ENCODE measurements around the gene LY86. TPM values are rescaled to one million over a fixed set of nuclear protein-coding genes. Genes with fewer than 3 reads are reported as not detected.

Gene LY86
- total and polyA plus RNA-seq, 4 experiments from 2014 or later: 1.0 to 4.6 (median 1.5) TPM

GRCh38 chr6:6570929-6571671 is 17.4 kb upstream of the LY86 start:
- intact Hi-C loops (cut with micrococcal nuclease): no loop called here

DNA sequence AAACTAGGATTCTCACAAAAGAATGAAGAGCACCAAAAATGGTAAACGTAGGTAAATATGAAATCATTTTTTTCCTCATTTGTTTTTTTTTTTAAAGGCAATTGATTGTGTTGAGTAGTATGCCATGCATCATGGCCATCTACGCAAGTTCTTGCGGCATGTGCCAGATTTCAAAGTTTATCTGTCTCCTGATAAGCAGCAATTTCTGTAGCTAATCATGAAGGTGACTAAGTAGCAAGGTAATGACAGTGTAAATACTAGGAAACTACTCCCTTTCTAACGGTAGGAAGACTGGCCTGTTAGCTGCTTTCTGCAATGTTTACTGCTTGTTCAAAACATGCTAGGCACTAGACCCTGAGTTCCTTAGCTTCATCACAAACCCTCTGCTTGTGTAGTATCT is 13.4 kb upstream of the LY86 start:
- H3K36me3 Mint-ChIP-seq: peaks cover 0 to 3% of the 10 kb centered on the region in 2 donors
- Histone ChIP-seq H3K36me3 (ENCODE audit: insufficient read depth, low read length) (no peaks in the 10 kb centered on the region), H3K27ac (ENCODE audit: low read depth, low read length) (no peak overlapping the region), H3K9me3 (ENCODE audit: control insufficient read depth in 1 of 2, low read length in 2 of 2) (no peaks in the 10 kb centered on the region), H3K4me1 (ENCODE audit: insufficient read depth, low read length) (no peaks in the 10 kb centered on the region), H3K4me3 (ENCODE audit: low read length in 2 of 2) (no peak overlapping the region), H3K27me3 (ENCODE audit: insufficient read depth, low read length) (no peaks in the 10 kb centered on the region)
- intact Hi-C loops (cut with micrococcal nuclease): no loop called here
- ChIA-PET CTCF (ENCODE audit: partially characterized antibody) (interaction anchor here (0.9 kb wide), 1 partner anchor 18 kb away, joined by 5 read pairs; no protein-coding TSS in a partner anchor), POLR2A (ENCODE audit: partially characterized antibody) (no interaction called here)
- peaks cover 2 to 15% of the 10 kb centered on the region in 2 donors for H3K27me3 Mint-ChIP-seq
- peaks cover 0 to 3% (median under 1%) of the 10 kb centered on the region in 4 donors for H3K4me1 Mint-ChIP-seq
- H3K4me3 Mint-ChIP-seq: no peak overlapping the region
- H3K27ac Mint-ChIP-seq: no peak overlapping the region
- DNase-seq: no peak
- peaks cover 3 to 15% (median 10%) of the 10 kb centered on the region in 8 donors for H3K9me3 Mint-ChIP-seq

More at GRCh38 chr6:6570929-6571671, 17.4 kb upstream of the LY86 start:
- Histone ChIP-seq H3K27me3 (ENCODE audit: insufficient read depth, low read length) (no peaks in the 10 kb centered on the region), H3K9me3 (ENCODE audit: control insufficient read depth in 1 of 2, low read length in 2 of 2) (no peaks in the 10 kb centered on the region), H3K4me1 (ENCODE audit: insufficient read depth, low read length) (no peaks in the 10 kb centered on the region), H3K27ac (ENCODE audit: low read depth, low read length) (no peak overlapping the region), H3K36me3 (ENCODE audit: insufficient read depth, low read length) (no peaks in the 10 kb centered on the region), H3K4me3 (ENCODE audit: low read length in 2 of 2) (no peak overlapping the region)
- peaks cover 5 to 13% of the 10 kb centered on the region in 2 donors for H3K27me3 Mint-ChIP-seq
- ChIA-PET CTCF (ENCODE audit: partially characterized antibody) (no interaction called here), POLR2A (ENCODE audit: partially characterized antibody) (interaction anchor here (1.2 kb wide), 1 partner anchor 42 kb away, joined by 3 read pairs; no protein-coding TSS in a partner anchor)
- no peaks in the 10 kb centered on the region for H3K36me3 Mint-ChIP-seq
- no peak for DNase-seq
- peaks cover 3 to 15% (median 9%) of the 10 kb centered on the region in 8 donors for H3K9me3 Mint-ChIP-seq
- H3K27ac Mint-ChIP-seq: no peak overlapping the region
- peaks cover 0 to 3% (median 1%) of the 10 kb centered on the region in 4 donors for H3K4me1 Mint-ChIP-seq
- no peak overlapping the region for H3K4me3 Mint-ChIP-seq

- intact Hi-C loops (cut with micrococcal nuclease): no loop called here
These were observed 10.8 kb upstream of the LY86 start for GRCh38 chr6:6577735-6578134.

GRCh38 chr6:6579281-6579680 is 9.2 kb upstream of the LY86 start:
- no peak for DNase-seq
- Mint-ChIP-seq H3K27ac (no peak overlapping the region), H3K36me3 (peaks cover 0 to 3% of the 10 kb centered on the region in 2 donors), H3K9me3 (peaks cover 0 to 11% (median 4%) of the 10 kb centered on the region in 8 donors), H3K4me3 (no peak overlapping the region), H3K4me1 (peaks cover 3 to 13% (median 4%) of the 10 kb centered on the region in 4 donors), H3K27me3 (peaks cover 0 to 8% of the 10 kb centered on the region in 2 donors)
- H3K27ac ChIP-seq (ENCODE audit: low read depth, low read length): no peak overlapping the region
- no peaks in the 10 kb centered on the region for H3K4me1 ChIP-seq (ENCODE audit: insufficient read depth, low read length)
- POLR2A ChIA-PET (ENCODE audit: partially characterized antibody): no interaction called here
- intact Hi-C loops (cut with micrococcal nuclease): no loop called here
- H3K36me3 ChIP-seq (ENCODE audit: insufficient read depth, low read length): no peaks in the 10 kb centered on the region
- CTCF ChIA-PET (ENCODE audit: partially characterized antibody): no interaction called here
- no peaks in the 10 kb centered on the region for H3K9me3 ChIP-seq (ENCODE audit: control insufficient read depth in 1 of 2, low read length in 2 of 2)
- H3K4me3 ChIP-seq (ENCODE audit: low read length in 2 of 2): no peak overlapping the region
- H3K27me3 ChIP-seq (ENCODE audit: insufficient read depth, low read length): no peaks in the 10 kb centered on the region

More at GRCh38 chr6:6577735-6578134, 10.8 kb upstream of the LY86 start:
- no peak overlapping the region for H3K4me3 ChIP-seq (ENCODE audit: low read length in 2 of 2)
- no peak overlapping the region for H3K27ac ChIP-seq (ENCODE audit: low read depth, low read length)
- no peaks in the 10 kb centered on the region for H3K4me1 ChIP-seq (ENCODE audit: insufficient read depth, low read length)
- Mint-ChIP-seq H3K27me3 (peaks cover 0 to 10% of the 10 kb centered on the region in 2 donors), H3K9me3 (peaks cover 0 to 21% (median 10%) of the 10 kb centered on the region in 8 donors), H3K4me3 (no peak overlapping the region), H3K4me1 (peaks cover 0 to 4% (median 0%) of the 10 kb centered on the region in 4 donors), H3K27ac (no peak overlapping the region), H3K36me3 (peaks cover 0 to 3% of the 10 kb centered on the region in 2 donors)
- CTCF ChIA-PET (ENCODE audit: partially characterized antibody): no interaction called here
- H3K27me3 ChIP-seq (ENCODE audit: insufficient read depth, low read length): no peaks in the 10 kb centered on the region
- no peak for DNase-seq
- H3K36me3 ChIP-seq (ENCODE audit: insufficient read depth, low read length): no peaks in the 10 kb centered on the region
- no peaks in the 10 kb centered on the region for H3K9me3 ChIP-seq (ENCODE audit: control insufficient read depth in 1 of 2, low read length in 2 of 2)
- POLR2A ChIA-PET (ENCODE audit: partially characterized antibody): no interaction called here

- no peak overlapping the region for H3K4me3 Mint-ChIP-seq
These were observed 8.2 kb upstream of the LY86 start for GRCh38 chr6:6580225-6580856.

DNA sequence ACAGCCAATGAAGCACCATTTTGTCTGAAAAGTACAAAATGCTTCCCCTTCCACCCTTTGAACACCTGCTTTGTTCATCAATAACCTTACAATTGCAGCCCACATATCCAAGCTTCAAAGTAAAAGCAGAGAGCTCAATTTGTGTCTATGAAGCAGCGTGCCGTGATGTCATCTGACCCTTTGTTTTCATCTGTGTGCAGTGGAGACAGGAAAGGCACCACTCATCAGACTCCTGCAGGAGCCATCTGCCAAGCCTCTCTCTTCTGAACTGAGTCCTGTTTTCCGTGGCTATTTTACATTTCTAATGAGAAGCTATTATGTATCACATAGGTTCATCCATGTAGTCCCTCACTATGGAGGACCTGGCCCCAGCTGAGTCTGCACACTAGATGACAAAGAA is 7.5 kb upstream of the LY86 start:
- peak in 1 of 5 donors; percentile 3 for DNase-seq
- Mint-ChIP-seq H3K4me1 (peaks cover 3 to 17% (median 4%) of the 10 kb centered on the region in 4 donors), H3K4me3 (no peak overlapping the region), H3K9me3 (peaks cover 0 to 8% (median under 1%) of the 10 kb centered on the region in 8 donors), H3K27ac (no peak overlapping the region), H3K36me3 (peaks cover 0 to 3% of the 10 kb centered on the region in 2 donors), H3K27me3 (peaks cover 0 to 2% of the 10 kb centered on the region in 2 donors)
- H3K4me3 ChIP-seq (ENCODE audit: low read length in 2 of 2): no peak overlapping the region
- POLR2A ChIA-PET (ENCODE audit: partially characterized antibody): no interaction called here
- H3K9me3 ChIP-seq (ENCODE audit: control insufficient read depth in 1 of 2, low read length in 2 of 2): no peaks in the 10 kb centered on the region
- CTCF ChIA-PET (ENCODE audit: partially characterized antibody): interaction anchor here (0.8 to 1.5 kb wide), 3 partner anchors 11 to 1437 kb away, joined by 3 read pairs; no protein-coding TSS in a partner anchor
- no peaks in the 10 kb centered on the region for H3K4me1 ChIP-seq (ENCODE audit: insufficient read depth, low read length)
- no peak overlapping the region for H3K27ac ChIP-seq (ENCODE audit: low read depth, low read length)
- intact Hi-C loops (cut with micrococcal nuclease): no loop called here
- H3K36me3 ChIP-seq (ENCODE audit: insufficient read depth, low read length): no peaks in the 10 kb centered on the region
- H3K27me3 ChIP-seq (ENCODE audit: insufficient read depth, low read length): no peaks in the 10 kb centered on the region

More at GRCh38 chr6:6580225-6580856, 8.2 kb upstream of the LY86 start:
- Mint-ChIP-seq H3K4me1 (peaks cover 3 to 17% (median 4%) of the 10 kb centered on the region in 4 donors), H3K9me3 (peaks cover 0 to 8% (median under 1%) of the 10 kb centered on the region in 8 donors), H3K36me3 (peaks cover 0 to 3% of the 10 kb centered on the region in 2 donors), H3K27me3 (peaks cover 0 to 4% of the 10 kb centered on the region in 2 donors), H3K27ac (no peak overlapping the region)
- no peak for DNase-seq
- CTCF ChIA-PET (ENCODE audit: partially characterized antibody): interaction anchor here (0.8 to 1.5 kb wide), 3 partner anchors 11 to 1436 kb away, joined by 3 read pairs; no protein-coding TSS in a partner anchor
- no peaks in the 10 kb centered on the region for H3K27me3 ChIP-seq (ENCODE audit: insufficient read depth, low read length)
- H3K4me1 ChIP-seq (ENCODE audit: insufficient read depth, low read length): no peaks in the 10 kb centered on the region
- H3K9me3 ChIP-seq (ENCODE audit: control insufficient read depth in 1 of 2, low read length in 2 of 2): no peaks in the 10 kb centered on the region
- POLR2A ChIA-PET (ENCODE audit: partially characterized antibody): interaction anchor here (0.9 kb wide), 1 partner anchor 31 kb away, joined by 3 read pairs; no protein-coding TSS in a partner anchor
- intact Hi-C loops (cut with micrococcal nuclease): no loop called here
- no peak overlapping the region for H3K27ac ChIP-seq (ENCODE audit: low read depth, low read length)
- H3K36me3 ChIP-seq (ENCODE audit: insufficient read depth, low read length): no peaks in the 10 kb centered on the region
- H3K4me3 ChIP-seq (ENCODE audit: low read length in 2 of 2): no peak overlapping the region

- H3K4me1 ChIP-seq (ENCODE audit: insufficient read depth, low read length): no peaks in the 10 kb centered on the region
- Mint-ChIP-seq H3K4me1 (peaks cover 3 to 17% (median 4%) of the 10 kb centered on the region in 4 donors), H3K9me3 (peaks cover 0 to 6% (median 0%) of the 10 kb centered on the region in 8 donors), H3K27me3 (peaks cover 2% of the 10 kb centered on the region in 2 donors), H3K27ac (no peak overlapping the region), H3K4me3 (no peak overlapping the region), H3K36me3 (peaks cover 0 to 3% of the 10 kb centered on the region in 2 donors)
- H3K27me3 ChIP-seq (ENCODE audit: insufficient read depth, low read length): no peaks in the 10 kb centered on the region
- no peak overlapping the region for H3K4me3 ChIP-seq (ENCODE audit: low read length in 2 of 2)
- no peaks in the 10 kb centered on the region for H3K36me3 ChIP-seq (ENCODE audit: insufficient read depth, low read length)
- H3K9me3 ChIP-seq (ENCODE audit: control insufficient read depth in 1 of 2, low read length in 2 of 2): no peaks in the 10 kb centered on the region
- no peak overlapping the region for H3K27ac ChIP-seq (ENCODE audit: low read depth, low read length)
- intact Hi-C loops (cut with micrococcal nuclease): no loop called here
- DNase-seq: no peak
- ChIA-PET POLR2A (ENCODE audit: partially characterized antibody) (no interaction called here), CTCF (ENCODE audit: partially characterized antibody) (no interaction called here)
These were observed 6.4 kb upstream of the LY86 start for GRCh38 chr6:6582131-6582530.

Measured in CD4-positive, alpha-beta memory T cell (primary cell).